ENCODE data around the gene AFAP1L1.

AFAP1L1 gene

GRCh38 chr5:149256451-149256850 lies 15.2 kb upstream of the AFAP1L1 start:
- Histone ChIP-seq H3K36me3 (ENCODE audit: insufficient read depth, low read length) (no peaks in the 10 kb centered on the region), H3K9me3 (ENCODE audit: low read depth, low read length) (no peaks in the 10 kb centered on the region), H3K27ac (no peak overlapping the region), H3K9ac (ENCODE audit: insufficient read length) (no peak overlapping the region), H3K4me3 (no peak overlapping the region)
- TF ChIP-seq FOXP2 (optimal IDR thresholded peaks at IDR 0.05; ENCODE audit: control extremely low read depth, extremely low read length, insufficient read depth): no peak
- TF ChIP-seq EZH2 (IDR thresholded peaks at IDR 0.05): no peak
- no peak for DNase-seq (ENCODE audit: low read depth, low spot score)

DNA sequence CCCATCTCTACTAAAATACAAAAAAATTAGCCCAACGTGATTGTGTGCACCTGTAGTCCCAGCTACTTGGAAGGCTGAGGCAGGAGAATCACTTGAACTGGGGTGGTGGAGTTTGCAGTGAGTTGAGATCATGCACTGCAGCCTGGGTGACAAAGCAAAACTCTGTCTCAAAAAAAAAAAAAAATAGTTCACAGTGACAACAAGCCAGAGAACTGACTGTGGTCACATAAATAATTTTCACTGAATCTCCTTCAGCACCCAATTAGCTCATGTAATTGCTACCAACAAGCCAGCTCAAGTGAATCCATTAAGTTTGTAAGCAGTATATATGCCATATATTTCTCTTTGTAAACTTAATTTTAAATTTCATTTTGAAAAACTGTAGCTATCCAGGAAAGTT lies 14.5 kb upstream of the AFAP1L1 start:
- no peak for DNase-seq (ENCODE audit: low read depth, low spot score)
- H3K9ac ChIP-seq (ENCODE audit: insufficient read length): no peak overlapping the region
- no peaks in the 10 kb centered on the region for H3K9me3 ChIP-seq (ENCODE audit: low read depth, low read length)
- H3K27ac ChIP-seq: no peak overlapping the region
- H3K4me3 ChIP-seq: no peak overlapping the region
- TF ChIP-seq FOXP2 (optimal IDR thresholded peaks at IDR 0.05; ENCODE audit: control extremely low read depth, extremely low read length, insufficient read depth) (no peak), POLR2AphosphoS5 (IDR thresholded peaks at IDR 0.05; ENCODE audit: borderline replicate concordance, low read depth, low read length) (no peak), EZH2 (IDR thresholded peaks at IDR 0.05) (no peak)
- no peaks in the 10 kb centered on the region for H3K36me3 ChIP-seq (ENCODE audit: insufficient read depth, low read length)

DNA sequence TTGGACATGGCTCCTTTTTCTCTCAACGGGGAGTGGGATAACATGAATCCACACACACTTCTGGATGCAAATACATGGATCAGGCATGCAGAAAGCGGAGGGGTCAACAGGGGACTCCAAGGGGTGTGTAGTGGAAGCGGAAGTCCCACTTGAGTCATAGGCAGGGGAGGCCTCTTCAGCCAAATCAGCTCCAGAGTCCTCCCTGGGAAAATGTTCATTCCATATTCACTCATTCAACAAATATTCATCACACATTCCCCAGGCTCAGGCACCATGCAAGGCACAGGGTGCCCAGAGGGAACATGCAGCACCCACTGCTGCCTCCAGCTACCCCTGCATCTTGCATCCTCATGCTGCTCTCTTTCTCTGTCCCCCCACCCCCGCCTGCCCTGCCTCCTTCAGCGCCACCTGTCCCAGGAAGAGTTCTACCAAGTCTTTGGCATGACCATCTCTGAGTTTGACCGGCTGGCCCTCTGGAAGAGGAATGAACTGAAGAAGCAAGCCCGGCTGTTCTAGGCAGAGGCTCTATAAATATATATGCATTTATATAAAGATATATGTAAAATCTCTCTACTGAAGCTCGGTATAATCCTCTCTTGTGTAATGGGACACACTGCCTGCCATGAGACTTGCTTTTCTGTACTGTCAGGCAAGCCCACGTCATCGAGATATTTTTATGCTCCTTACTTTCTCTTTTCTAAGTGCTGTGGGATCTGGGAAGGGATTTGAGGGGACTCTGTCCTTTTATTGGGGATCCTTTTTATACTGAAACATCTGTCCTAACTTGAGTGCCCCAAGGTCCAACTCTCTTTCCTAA lies 13.6 kb upstream of the AFAP1L1 start:
- H3K9me3 ChIP-seq (ENCODE audit: low read depth, low read length): no peaks in the 10 kb centered on the region
- no peaks in the 10 kb centered on the region for H3K36me3 ChIP-seq (ENCODE audit: insufficient read depth, low read length)
- no peak overlapping the region for H3K9ac ChIP-seq (ENCODE audit: insufficient read length)
- H3K27ac ChIP-seq: no peak overlapping the region
- TF ChIP-seq FOXP2 (optimal IDR thresholded peaks at IDR 0.05; ENCODE audit: control extremely low read depth, extremely low read length, insufficient read depth): no peak
- H3K4me3 ChIP-seq: no peak overlapping the region
- no peak for DNase-seq (ENCODE audit: low read depth, low spot score)

DNA sequence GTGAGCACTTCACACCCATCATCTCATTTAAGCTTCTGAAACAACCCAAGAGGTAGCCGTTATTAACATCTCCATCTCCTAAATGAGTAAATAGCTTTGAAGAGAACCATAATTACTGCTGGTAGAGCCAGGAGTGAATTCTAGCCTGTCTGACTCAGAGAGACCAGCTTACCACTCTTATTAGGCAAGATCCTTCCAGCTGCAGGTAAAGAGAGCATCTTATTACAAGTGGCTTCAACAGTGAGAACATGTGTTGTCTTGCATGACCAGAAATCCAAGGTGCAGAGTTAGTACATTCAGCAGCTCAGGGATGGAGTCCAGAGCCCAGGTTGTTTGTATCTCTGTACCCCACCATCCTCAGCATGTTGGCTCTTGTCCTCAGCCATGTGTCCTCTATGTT lies 10.9 kb upstream of the AFAP1L1 start:
- H3K36me3 ChIP-seq (ENCODE audit: insufficient read depth, low read length): no peaks in the 10 kb centered on the region
- no peak overlapping the region for H3K9ac ChIP-seq (ENCODE audit: insufficient read length)
- no peak overlapping the region for H3K27ac ChIP-seq
- no peak for DNase-seq (ENCODE audit: low read depth, low spot score)
- H3K4me3 ChIP-seq: no peak overlapping the region
- no peaks in the 10 kb centered on the region for H3K9me3 ChIP-seq (ENCODE audit: low read depth, low read length)
- TF ChIP-seq EZH2 (IDR thresholded peaks at IDR 0.05): no peak
- TF ChIP-seq POLR2AphosphoS5 (IDR thresholded peaks at IDR 0.05; ENCODE audit: borderline replicate concordance, low read depth, low read length): no peak
- TF ChIP-seq FOXP2 (optimal IDR thresholded peaks at IDR 0.05; ENCODE audit: control extremely low read depth, extremely low read length, insufficient read depth): no peak

GRCh38 chr5:149261246-149261645 lies 10.4 kb upstream of the AFAP1L1 start:
- Histone ChIP-seq H3K4me3 (no peak overlapping the region), H3K36me3 (ENCODE audit: insufficient read depth, low read length) (no peaks in the 10 kb centered on the region), H3K27ac (no peak overlapping the region), H3K9ac (ENCODE audit: insufficient read length) (no peak overlapping the region), H3K9me3 (ENCODE audit: low read depth, low read length) (no peaks in the 10 kb centered on the region)
- TF ChIP-seq POLR2AphosphoS5 (IDR thresholded peaks at IDR 0.05; ENCODE audit: borderline replicate concordance, low read depth, low read length) (no peak), EZH2 (IDR thresholded peaks at IDR 0.05) (no peak), FOXP2 (optimal IDR thresholded peaks at IDR 0.05; ENCODE audit: control extremely low read depth, extremely low read length, insufficient read depth) (no peak)
- DNase-seq (ENCODE audit: low read depth, low spot score): no peak

DNA sequence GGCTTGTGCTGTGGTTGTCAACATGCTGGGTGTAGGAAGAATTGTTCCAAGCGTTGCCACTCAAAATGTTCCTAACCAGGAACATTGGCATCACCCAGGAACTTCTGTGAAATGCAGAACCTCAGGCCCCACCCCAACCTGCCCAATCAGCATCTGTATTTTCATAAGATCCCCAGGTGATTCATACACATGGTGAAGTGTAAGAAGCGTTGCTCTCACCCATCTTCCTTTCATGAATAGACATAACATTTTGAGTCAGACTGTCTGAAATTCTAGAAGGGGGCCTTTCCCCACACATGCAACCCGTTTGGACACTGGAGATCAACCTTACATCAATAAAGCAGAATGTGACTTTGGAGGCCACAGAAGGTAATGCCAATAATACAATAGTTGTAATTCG lies 9.3 kb upstream of the AFAP1L1 start:
- no peak for DNase-seq (ENCODE audit: low read depth, low spot score)
- Histone ChIP-seq H3K27ac (no peak overlapping the region), H3K9ac (ENCODE audit: insufficient read length) (no peak overlapping the region), H3K9me3 (ENCODE audit: low read depth, low read length) (no peaks in the 10 kb centered on the region), H3K36me3 (ENCODE audit: insufficient read depth, low read length) (no peaks in the 10 kb centered on the region), H3K4me3 (no peak overlapping the region)
- TF ChIP-seq FOXP2 (optimal IDR thresholded peaks at IDR 0.05; ENCODE audit: control extremely low read depth, extremely low read length, insufficient read depth) (no peak), POLR2AphosphoS5 (IDR thresholded peaks at IDR 0.05; ENCODE audit: borderline replicate concordance, low read depth, low read length) (no peak), EZH2 (IDR thresholded peaks at IDR 0.05) (no peak)

- no peak overlapping the region for H3K9ac ChIP-seq (ENCODE audit: insufficient read length)
- H3K36me3 ChIP-seq (ENCODE audit: insufficient read depth, low read length): no peaks in the 10 kb centered on the region
- no peaks in the 10 kb centered on the region for H3K9me3 ChIP-seq (ENCODE audit: low read depth, low read length)
- no peak overlapping the region for H3K27ac ChIP-seq
- DNase-seq (ENCODE audit: low read depth, low spot score): no peak
- TF ChIP-seq POLR2AphosphoS5 (IDR thresholded peaks at IDR 0.05; ENCODE audit: borderline replicate concordance, low read depth, low read length): no peak
- TF ChIP-seq EZH2 (IDR thresholded peaks at IDR 0.05): no peak
- no peak for TF ChIP-seq FOXP2 (optimal IDR thresholded peaks at IDR 0.05; ENCODE audit: control extremely low read depth, extremely low read length, insufficient read depth)
- no peak overlapping the region for H3K4me3 ChIP-seq
These were observed 7.1 kb upstream of the AFAP1L1 start for GRCh38 chr5:149264439-149265067.

- H3K36me3 ChIP-seq (ENCODE audit: insufficient read depth, low read length): no peaks in the 10 kb centered on the region
- TF ChIP-seq EZH2 (IDR thresholded peaks at IDR 0.05) (no peak), FOXP2 (optimal IDR thresholded peaks at IDR 0.05; ENCODE audit: control extremely low read depth, extremely low read length, insufficient read depth) (no peak), POLR2AphosphoS5 (IDR thresholded peaks at IDR 0.05; ENCODE audit: borderline replicate concordance, low read depth, low read length) (no peak)
- no peak overlapping the region for H3K27ac ChIP-seq
- H3K4me3 ChIP-seq: no peak overlapping the region
- no peaks in the 10 kb centered on the region for H3K9me3 ChIP-seq (ENCODE audit: low read depth, low read length)
- no peak for DNase-seq (ENCODE audit: low read depth, low spot score)
- no peak overlapping the region for H3K9ac ChIP-seq (ENCODE audit: insufficient read length)
These were observed 6.6 kb upstream of the AFAP1L1 start for GRCh38 chr5:149265068-149265465.
